WTC11 (cell line): ENCODE data around the gene RTN4RL1.

Experiments used
- CTCF ChIP-seq: fragments of 200-600 bp; IDR thresholded peaks from 2 replicates; pipeline ENCODE4 v1.8.0; 2022; ENCODE audit warnings: antibody characterized with exemption
- IRF1 ChIP-seq: sonication (generic); formaldehyde crosslinking; IDR thresholded peaks from 2 replicates; pipeline ENCODE4 v1.8.0; 2023; ENCODE audit warnings: missing genetic modification reagents
- NFE2L1 ChIP-seq: sonication (generic); formaldehyde crosslinking; IDR thresholded peaks from 2 replicates; pipeline ENCODE4 v1.8.1; 2023; ENCODE audit warnings: missing genetic modification reagents
- PREB ChIP-seq: sonication (generic); formaldehyde crosslinking; IDR thresholded peaks from 2 replicates; pipeline ENCODE4 v1.8.1; 2022; ENCODE audit warnings: mild to moderate bottlenecking, missing genetic modification reagents, moderate library complexity, borderline replicate concordance
- TF ChIP-seq, protein P1 (sequence below): sonication (generic); formaldehyde crosslinking; IDR thresholded peaks from 2 replicates; pipeline ENCODE4 v1.8.1; 2023; ENCODE audit warnings: mild to moderate bottlenecking, missing genetic modification reagents, moderate library complexity

GRCh38 chr17:1906662-1907101 lies 118.5 kb downstream of the RTN4RL1 start:
- TF ChIP-seq CTCF (no peak), PREB (CRISPR knock-in tag) (no peak), NFE2L1 (no peak), IRF1 (no peak)
- TF ChIP-seq, protein P1, sequence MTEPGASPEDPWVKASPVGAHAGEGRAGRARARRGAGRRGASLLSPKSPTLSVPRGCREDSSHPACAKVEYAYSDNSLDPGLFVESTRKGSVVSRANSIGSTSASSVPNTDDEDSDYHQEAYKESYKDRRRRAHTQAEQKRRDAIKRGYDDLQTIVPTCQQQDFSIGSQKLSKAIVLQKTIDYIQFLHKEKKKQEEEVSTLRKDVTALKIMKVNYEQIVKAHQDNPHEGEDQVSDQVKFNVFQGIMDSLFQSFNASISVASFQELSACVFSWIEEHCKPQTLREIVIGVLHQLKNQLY: no peak
